OCI-LY3 (cell line): ENCODE measurements around the gene THSD7B.

Source experiments
- H2AFZ ChIP-seq: fragments of 200-600, 300-600 bp; shearing (Covaris generic); 2 replicates; pipeline ENCODE4 v1.6.0; 2014; ENCODE audit warnings: antibody characterized with exemption, low read depth, low read length
- H3K27ac ChIP-seq: fragments of 200-600, 300-600 bp; sonication (generic); 2 replicates; pipeline ENCODE4 v1.5.1; 2014; ENCODE audit warnings: mild to moderate bottlenecking, low read length, moderate library complexity, mixed read lengths
- H3K27me3 ChIP-seq: fragments of 200-600, 300-600 bp; sonication (generic); 2 replicates; pipeline ENCODE4 v1.6.1; 2014; ENCODE audit warnings: low read depth, low read length, mixed read lengths
- H3K36me3 ChIP-seq: fragments of 200-600, 300-600 bp; sonication (generic); replicated peaks from 2 replicates; pipeline ENCODE3; 2014; ENCODE audit warnings: low read depth, low read length, mixed read lengths
- H3K4me1 ChIP-seq: fragments of 300-600, 200-600 bp; sonication (generic); 2 replicates; pipeline ENCODE4 v1.6.1; 2014; ENCODE audit warnings: low read length, mixed read lengths
- H3K4me2 ChIP-seq: fragments of 200-600, 300-600 bp; sonication (generic); 2 replicates; pipeline ENCODE4 v1.6.1; 2014; ENCODE audit warnings: low read length, mixed read lengths
- H3K4me3 ChIP-seq: fragments of 300-600, 200-600 bp; sonication (generic); 2 replicates; pipeline ENCODE4 v1.5.1; 2014; ENCODE audit warnings: antibody characterized with exemption, mild to moderate bottlenecking, low read length, moderate library complexity
- H3K79me2 ChIP-seq: fragments of 300-600, 200-600 bp; shearing (Covaris generic); 2 replicates; pipeline ENCODE4 v1.6.1; 2014; ENCODE audit warnings: mild to moderate bottlenecking, low read length, mixed read lengths
- H3K9ac ChIP-seq: fragments of 300-600, 200-600 bp; shearing (Covaris generic); 2 replicates; pipeline ENCODE4 v1.6.0; 2014; ENCODE audit warnings: mild to moderate bottlenecking, low read length, moderate library complexity
- H3K9me3 ChIP-seq: fragments of 200-600, 300-600 bp; shearing (Covaris generic); 2 replicates; pipeline ENCODE4 v1.6.1; 2014; ENCODE audit warnings: low read length, mixed read lengths; ENCODE audit not compliant: insufficient read depth
- H4K20me1 ChIP-seq: fragments of 200-600, 300-600 bp; sonication (generic); 2 replicates; pipeline ENCODE4 v1.6.1; 2016; ENCODE audit warnings: low read length, mixed read lengths; ENCODE audit not compliant: insufficient read depth
- EZH2phosphoT487 ChIP-seq: fragments of 200-600 bp; shearing (Covaris generic); IDR thresholded peaks from 2 replicates; pipeline ENCODE4 v1.6.1; 2018; ENCODE audit warnings: antibody characterized with exemption, mixed run types, low read depth
- TF ChIP-seq, protein P1 (sequence below): fragments of 200-600, 300-600 bp; sonication (generic); IDR thresholded peaks from 2 replicates; pipeline ENCODE4 v1.5.1; 2014; ENCODE audit warnings: antibody characterized with exemption, low read length, low read depth

THSD7B gene

DNA sequence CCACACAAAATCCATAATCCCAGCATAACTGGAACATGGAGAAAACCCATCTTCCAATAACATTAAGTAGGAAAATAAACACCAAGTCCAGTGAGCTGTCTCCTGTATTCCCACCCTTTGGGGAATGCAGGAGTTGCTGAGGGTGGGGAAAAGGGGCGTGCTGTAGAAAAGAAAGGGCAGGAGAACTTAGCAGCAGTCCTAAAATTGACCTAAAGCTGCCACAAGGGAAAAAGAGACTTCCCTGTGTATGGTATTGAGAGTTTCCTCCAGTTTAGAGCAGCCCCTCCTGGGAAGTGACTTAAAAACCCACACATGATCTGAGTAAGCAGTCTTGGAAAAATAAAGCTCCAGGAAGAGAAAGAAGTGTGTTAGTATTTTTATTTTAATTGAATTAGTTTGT, 428.8 kb downstream of the THSD7B start:
- Histone ChIP-seq H3K27ac (no peak overlapping the region), H3K79me2 (no peaks in the 10 kb centered on the region), H3K4me2 (no peak overlapping the region), H3K27me3 (no peaks in the 10 kb centered on the region; the same call in 1 of the 2 replicates), H3K36me3 (no peaks in the 10 kb centered on the region), H3K9ac (no peak overlapping the region), H4K20me1 (no peaks in the 10 kb centered on the region), H3K4me3 (no peak overlapping the region), H2AFZ (no peak overlapping the region), H3K4me1 (no peaks in the 10 kb centered on the region), H3K9me3 (no peaks in the 10 kb centered on the region)
- TF ChIP-seq, protein P1, sequence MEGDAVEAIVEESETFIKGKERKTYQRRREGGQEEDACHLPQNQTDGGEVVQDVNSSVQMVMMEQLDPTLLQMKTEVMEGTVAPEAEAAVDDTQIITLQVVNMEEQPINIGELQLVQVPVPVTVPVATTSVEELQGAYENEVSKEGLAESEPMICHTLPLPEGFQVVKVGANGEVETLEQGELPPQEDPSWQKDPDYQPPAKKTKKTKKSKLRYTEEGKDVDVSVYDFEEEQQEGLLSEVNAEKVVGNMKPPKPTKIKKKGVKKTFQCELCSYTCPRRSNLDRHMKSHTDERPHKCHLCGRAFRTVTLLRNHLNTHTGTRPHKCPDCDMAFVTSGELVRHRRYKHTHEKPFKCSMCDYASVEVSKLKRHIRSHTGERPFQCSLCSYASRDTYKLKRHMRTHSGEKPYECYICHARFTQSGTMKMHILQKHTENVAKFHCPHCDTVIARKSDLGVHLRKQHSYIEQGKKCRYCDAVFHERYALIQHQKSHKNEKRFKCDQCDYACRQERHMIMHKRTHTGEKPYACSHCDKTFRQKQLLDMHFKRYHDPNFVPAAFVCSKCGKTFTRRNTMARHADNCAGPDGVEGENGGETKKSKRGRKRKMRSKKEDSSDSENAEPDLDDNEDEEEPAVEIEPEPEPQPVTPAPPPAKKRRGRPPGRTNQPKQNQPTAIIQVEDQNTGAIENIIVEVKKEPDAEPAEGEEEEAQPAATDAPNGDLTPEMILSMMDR: no peak
- no peak for TF ChIP-seq EZH2phosphoT487

- TF ChIP-seq, protein P1: no peak
- no peak for TF ChIP-seq EZH2phosphoT487
- Histone ChIP-seq H3K79me2 (no peaks in the 10 kb centered on the region), H2AFZ (no peak overlapping the region), H3K9ac (no peak overlapping the region), H3K4me3 (no peak overlapping the region), H3K27me3 (no peaks in the 10 kb centered on the region; the same call in 1 of the 2 replicates), H3K9me3 (no peaks in the 10 kb centered on the region), H3K4me2 (no peak overlapping the region), H4K20me1 (no peaks in the 10 kb centered on the region), H3K27ac (no peak overlapping the region), H3K36me3 (no peaks in the 10 kb centered on the region), H3K4me1 (no peaks in the 10 kb centered on the region)
These were observed 434.4 kb downstream of the THSD7B start for GRCh38 chr2:137199751-137200150.

DNA sequence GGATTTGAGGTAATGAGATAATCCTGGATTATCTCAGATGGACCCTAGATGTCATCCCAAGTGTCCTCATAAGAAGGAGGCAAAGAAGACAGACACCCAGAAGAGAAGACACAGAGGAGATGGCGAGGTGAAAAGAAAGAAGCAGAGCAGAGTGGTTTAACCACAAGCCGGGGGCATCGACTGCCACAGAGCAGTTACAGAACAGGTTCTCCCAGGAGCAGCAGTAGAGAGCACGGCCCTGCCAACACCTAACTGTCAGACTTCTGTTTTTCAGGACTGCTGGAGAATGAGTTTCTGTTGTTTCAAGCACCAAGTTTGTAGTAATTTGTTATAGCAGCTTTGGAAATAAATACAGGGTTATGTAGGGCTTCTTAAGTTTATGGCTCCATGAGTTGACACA, 437.0 kb downstream of the THSD7B start:
- H3K9me3 ChIP-seq: no peaks in the 10 kb centered on the region
- no peaks in the 10 kb centered on the region for H3K36me3 ChIP-seq
- H4K20me1 ChIP-seq: no peaks in the 10 kb centered on the region
- no peak overlapping the region for H3K9ac ChIP-seq
- TF ChIP-seq, protein P1: no peak
- TF ChIP-seq EZH2phosphoT487: no peak
- H3K27ac ChIP-seq: no peak overlapping the region
- no peaks in the 10 kb centered on the region for H3K79me2 ChIP-seq
- no peaks in the 10 kb centered on the region; the same call in 1 of the 2 replicates for H3K27me3 ChIP-seq
- H3K4me2 ChIP-seq: no peak overlapping the region
- peaks cover 5% of the 10 kb centered on the region for H3K4me1 ChIP-seq
- no peak overlapping the region for H2AFZ ChIP-seq
- H3K4me3 ChIP-seq: no peak overlapping the region

GRCh38 chr2:137205324-137205723, 440.0 kb downstream of the THSD7B start:
- no peak overlapping the region for H3K4me2 ChIP-seq
- no peak overlapping the region for H3K27ac ChIP-seq

More at GRCh38 chr2:137205324-137205723, 440.0 kb downstream of the THSD7B start:
- Histone ChIP-seq H3K79me2 (no peaks in the 10 kb centered on the region), H3K4me1 (peaks cover 5% of the 10 kb centered on the region), H3K36me3 (no peaks in the 10 kb centered on the region), H3K4me3 (no peak overlapping the region), H3K9ac (no peak overlapping the region), H4K20me1 (no peaks in the 10 kb centered on the region), H3K27me3 (no peaks in the 10 kb centered on the region), H2AFZ (no peak overlapping the region), H3K9me3 (no peaks in the 10 kb centered on the region)
- TF ChIP-seq EZH2phosphoT487: no peak
- TF ChIP-seq, protein P1: no peak
